HL-60 (cell line): Measurements from ENCODE around the gene ITLN2.

ENCODE experiments used
- DNase-seq, 2 experiments: peaks; one replicate each; pipeline ENCODE4 v3.0.0-alpha.2; 2010 to 2020; ENCODE audit warnings: low read depth in 1 of 2, low spot score in 1 of 2
- H3K27ac ChIP-seq: fragments of 250-450 bp; sonication (Bioruptor Pico); replicated peaks from 2 replicates; pipeline ENCODE4 v1.5.1; 2020; ENCODE audit warnings: mild to moderate bottlenecking, moderate library complexity
- H3K27me3 ChIP-seq: fragments of 250-450 bp; sonication (Bioruptor Pico); 2 replicates; pipeline ENCODE4 v1.5.1; 2021; ENCODE audit warnings: mild to moderate bottlenecking, moderate library complexity; ENCODE audit not compliant: insufficient read depth, poor library complexity, severe bottlenecking
- H3K4me3 ChIP-seq: replicated peaks from 2 replicates; pipeline ENCODE4 v1.5.1; 2011; ENCODE audit warnings: mild to moderate bottlenecking, control low read depth, low read length; ENCODE audit not compliant: insufficient read depth
- CTCF ChIP-seq: IDR thresholded peaks from one replicate; pipeline ENCODE4 v1.5.1; 2011; ENCODE audit warnings: low read length, control low read depth, inconsistent platforms; ENCODE audit not compliant: insufficient read depth
- GABPA ChIP-seq: IDR thresholded peaks from 2 replicates; pipeline ENCODE4 v1.6.1; 2012; ENCODE audit warnings: low read depth
- POLR2AphosphoS5 ChIP-seq: IDR thresholded peaks from 2 replicates; pipeline ENCODE4 v1.6.1; 2012; ENCODE audit warnings: low read depth
- REST ChIP-seq: IDR thresholded peaks from 2 replicates; pipeline ENCODE4 v1.6.1; 2012; ENCODE audit warnings: low read depth; ENCODE audit not compliant: insufficient replicate concordance
- SPI1 ChIP-seq: IDR thresholded peaks from 2 replicates; pipeline ENCODE4 v1.6.1; 2012; ENCODE audit warnings: low read depth, mild to moderate bottlenecking, borderline replicate concordance

The ITLN2 gene

GRCh38 chr1:160987359-160988050, 32.9 kb upstream of the ITLN2 start:
- no peak for TF ChIP-seq POLR2AphosphoS5
- no peak for TF ChIP-seq GABPA
- no peak for TF ChIP-seq REST
- no peak for TF ChIP-seq SPI1
- no peak for TF ChIP-seq CTCF
- Histone ChIP-seq H3K27ac (no peak overlapping the region), H3K27me3 (no peaks in the 10 kb centered on the region), H3K4me3 (no peak overlapping the region)
- no peak for DNase-seq

GRCh38 chr1:160985723-160986122, 31.1 kb upstream of the ITLN2 start:
- no peaks in the 10 kb centered on the region for H3K27me3 ChIP-seq
- no peak for DNase-seq
- H3K4me3 ChIP-seq, result no peak overlapping the region
- no peak overlapping the region for H3K27ac ChIP-seq
- TF ChIP-seq POLR2AphosphoS5, result no peak
- TF ChIP-seq SPI1, result no peak
- no peak for TF ChIP-seq REST
- TF ChIP-seq GABPA, result no peak
- TF ChIP-seq CTCF, result no peak

GRCh38 chr1:160981584-160982411, 27.2 kb upstream of the ITLN2 start:
- no peaks in the 10 kb centered on the region for H3K27me3 ChIP-seq
- no peak for TF ChIP-seq CTCF
- no peak for TF ChIP-seq POLR2AphosphoS5
- TF ChIP-seq GABPA, result no peak
- no peak for TF ChIP-seq REST
- TF ChIP-seq SPI1, result peak; percentile 4; the same call in 1 of the 2 replicates
- no peak overlapping the region for H3K27ac ChIP-seq
- DNase-seq, result peak in 1 of 2 experiments; percentile 56
- H3K4me3 ChIP-seq, result peak overlapping the region; percentile 35
